Upper lobe of right lung (tissue), 1 donor: ENCODE measurements around the gene NUP58. TPM values are rescaled to one million over a fixed set of nuclear protein-coding genes. Genes with fewer than 3 reads are reported as not detected.

ENCODE experiments used
- ATAC-seq: fragments of 200-7000 bp; cut with Tn5 transposase; one replicate; pipeline ENCODE4 v1.9.1; 2020; ENCODE audit warnings: mild to moderate bottlenecking, moderate library complexity
- DNase-seq: peaks from one replicate; pipeline ENCODE4 v3.0.0-alpha.2; 2020
- H3K27ac ChIP-seq: fragments of 200-600 bp; one replicate; pipeline ENCODE4 v1.8.0; 2022
- H3K27me3 ChIP-seq: fragments of 200-600 bp; one replicate; pipeline ENCODE4 v1.8.0; 2022; ENCODE audit warnings: mild to moderate bottlenecking
- H3K36me3 ChIP-seq: fragments of 200-600 bp; one replicate; pipeline ENCODE4 v1.8.0; 2022
- H3K4me1 ChIP-seq: fragments of 200-600 bp; one replicate; pipeline ENCODE4 v1.8.0; 2022
- H3K4me3 ChIP-seq: fragments of 200-600 bp; one replicate; pipeline ENCODE4 v1.8.0; 2022; ENCODE audit warnings: mild to moderate bottlenecking
- H3K9me3 ChIP-seq: fragments of 200-600 bp; one replicate; pipeline ENCODE4 v1.8.0; 2022
- CTCF ChIP-seq: fragments of 200-600 bp; IDR thresholded peaks from one replicate; pipeline ENCODE4 v1.8.0; 2022; ENCODE audit warnings: antibody characterized with exemption
- intact Hi-C: fragments of 100-400 bp; cut with DNase I; formaldehyde crosslinking; loops from one replicate; pipeline ENCODE4 v1.11.0; 2022
- total RNA-seq: library from RNA; stranded (reverse); fragmentation: NEBNext Ultra II Directional; extraction: Animal tissue kit (Norgen Biotek cat#: 25700); gene quantifications from one replicate; pipeline ENCODE4 v1.2.1, GENCODE V29; 2021
- donor health status: DM: no; HTN: yes; CAD: no; lungs with severe emphysema.

Gene NUP58
- total RNA-seq, 1 donor from 2014 or later = 77.6 TPM

GRCh38 chr13:25330541-25330940 lies 29.1 kb downstream of the NUP58 start:
- Histone ChIP-seq H3K4me1 (no peaks in the 10 kb centered on the region), H3K27me3 (no peaks in the 10 kb centered on the region), H3K4me3 (no peak overlapping the region), H3K27ac (no peak overlapping the region), H3K36me3 (peaks cover 81% of the 10 kb centered on the region), H3K9me3 (no peaks in the 10 kb centered on the region)
- ATAC-seq = no peak
- DNase-seq = no peak
- intact Hi-C loops = no loop called here
- no peak for TF ChIP-seq CTCF

- Histone ChIP-seq H3K9me3 (no peaks in the 10 kb centered on the region), H3K4me1 (no peaks in the 10 kb centered on the region), H3K27me3 (no peaks in the 10 kb centered on the region), H3K27ac (no peak overlapping the region), H3K4me3 (no peak overlapping the region), H3K36me3 (peaks cover 76% of the 10 kb centered on the region)
- DNase-seq = no peak
- no peak for ATAC-seq
- no peak for TF ChIP-seq CTCF
- intact Hi-C loops = no loop called here
Measured at GRCh38 chr13:25335856-25336255, 34.4 kb downstream of the NUP58 start.

- DNase-seq = no peak
- no peaks in the 10 kb centered on the region for H3K4me1 ChIP-seq
- no peaks in the 10 kb centered on the region for H3K27me3 ChIP-seq
- H3K4me3 ChIP-seq = no peak overlapping the region
- no peak for ATAC-seq
- no peak overlapping the region for H3K27ac ChIP-seq
- intact Hi-C loops = no loop called here
- peaks cover 10% of the 10 kb centered on the region for H3K36me3 ChIP-seq
- TF ChIP-seq CTCF = no peak
- no peaks in the 10 kb centered on the region for H3K9me3 ChIP-seq
Measured at GRCh38 chr13:25345576-25345975, 44.2 kb downstream of the NUP58 start.

- DNase-seq (no peak), ATAC-seq (peak; percentile 64)
- Histone ChIP-seq H3K4me3 (no peak overlapping the region), H3K36me3 (no peaks in the 10 kb centered on the region), H3K4me1 (no peaks in the 10 kb centered on the region), H3K27me3 (no peaks in the 10 kb centered on the region), H3K9me3 (no peaks in the 10 kb centered on the region), H3K27ac (no peak overlapping the region)
- intact Hi-C loops = no loop called here
- TF ChIP-seq CTCF = no peak
Measured at GRCh38 chr13:25347151-25347550, 45.7 kb downstream of the NUP58 start.

GRCh38 chr13:25351404-25351803 lies 50.0 kb downstream of the NUP58 start:
- ATAC-seq (no peak), DNase-seq (no peak)
- peaks cover 13% of the 10 kb centered on the region for H3K27me3 ChIP-seq
- TF ChIP-seq CTCF = no peak
- intact Hi-C loops = no loop called here
- H3K4me3 ChIP-seq = no peak overlapping the region
- no peak overlapping the region for H3K27ac ChIP-seq
- no peaks in the 10 kb centered on the region for H3K4me1 ChIP-seq
- H3K9me3 ChIP-seq = no peaks in the 10 kb centered on the region
- no peaks in the 10 kb centered on the region for H3K36me3 ChIP-seq

- no peak for TF ChIP-seq CTCF
- ATAC-seq (no peak), DNase-seq (no peak)
- no peak overlapping the region for H3K4me3 ChIP-seq
- H3K4me1 ChIP-seq = no peaks in the 10 kb centered on the region
- intact Hi-C loops = no loop called here
- peaks cover 13% of the 10 kb centered on the region for H3K27me3 ChIP-seq
- H3K36me3 ChIP-seq = no peaks in the 10 kb centered on the region
- no peaks in the 10 kb centered on the region for H3K9me3 ChIP-seq
- no peak overlapping the region for H3K27ac ChIP-seq
Measured at GRCh38 chr13:25352230-25352629, 50.8 kb downstream of the NUP58 start.
